Caki2 (cell line): ENCODE results near the gene ASCC1. TPM values are rescaled to one million over a fixed set of nuclear protein-coding genes. Genes with fewer than 3 reads are reported as not detected.
"Not testable (repeated sequence)": the region's sequence is repeated elsewhere in the genome, so short reads cannot be mapped to it uniquely, and the experiment has no call there.

Experiments
- DNase-seq: peaks from one replicate; pipeline ENCODE4 v3.0.0-alpha.2; 2015; ENCODE audit warnings: low read depth
- in situ Hi-C: cut with HindIII; loops from 2 replicates; pipeline ENCODE4 v1.10.0; 2016; ENCODE audit warnings: low sequenced_read_pairs, low pct_unique_long_range_greater_than_20kb, mixed read lengths
- total RNA-seq: library from RNA; depleted of rRNA; stranded (reverse); fragments of >200 nt; shearing (Covaris generic); gene quantifications from 2 replicates; pipeline ENCODE4 v1.2.3, GENCODE V29; 2014; ENCODE audit warnings: low replicate concordance

ASCC1 gene
- total RNA-seq, 1 experiment from 2014 or later, result 55.1 TPM

DNA sequence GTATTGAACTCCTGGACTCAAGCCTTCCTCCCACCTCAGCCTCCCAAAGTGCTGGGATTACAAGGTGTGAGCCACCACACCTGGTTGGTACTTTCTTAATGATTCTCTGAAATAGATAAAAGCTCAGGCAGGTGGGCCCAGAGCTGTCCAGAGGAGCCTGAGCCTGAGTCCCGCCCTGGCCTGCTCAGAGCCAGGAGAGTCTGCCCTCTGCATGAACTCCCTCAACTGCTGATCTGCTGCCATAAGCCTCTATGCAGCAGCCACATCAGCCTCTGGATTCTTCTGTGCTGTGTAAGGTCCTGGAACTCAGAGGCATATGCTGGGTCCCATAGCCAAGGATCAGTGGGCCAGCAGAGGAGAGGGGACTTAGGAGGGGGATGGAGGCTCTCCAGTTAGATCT, 34.6 kb upstream of the ASCC1 start:
- peak; percentile 31 for DNase-seq
- in situ Hi-C loops, result no loop called here

DNA sequence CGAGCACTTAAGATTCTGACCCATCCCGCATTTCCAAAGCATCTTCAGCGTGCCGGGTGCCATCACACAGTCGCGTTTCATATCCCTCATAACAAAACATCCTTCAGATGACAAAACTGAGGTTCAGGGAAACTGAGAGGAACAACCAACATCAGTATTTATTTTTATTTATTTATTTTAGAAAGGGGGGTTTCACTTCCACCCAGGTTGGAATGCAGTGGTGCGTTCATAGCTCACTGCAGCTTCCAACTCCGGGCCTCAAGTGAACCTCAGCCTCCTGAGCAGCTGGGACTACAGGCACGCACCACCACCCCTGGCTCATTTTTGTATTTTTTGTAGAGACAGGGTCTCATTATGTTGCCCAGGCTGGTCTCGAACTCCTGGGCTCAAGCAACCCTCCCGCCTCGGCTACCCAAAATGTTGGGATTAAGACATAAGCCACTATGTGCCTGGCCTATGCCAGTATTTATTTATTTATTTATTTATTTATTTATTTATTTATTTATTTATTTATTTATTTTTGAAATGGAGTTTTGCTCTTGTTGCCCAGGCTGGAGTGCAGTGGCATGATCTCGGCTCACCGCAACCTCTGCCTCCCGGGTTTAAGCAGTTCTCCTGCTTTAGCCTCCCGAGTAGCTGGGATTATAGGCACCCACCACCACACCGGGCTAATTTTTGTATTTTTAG, 33.2 kb upstream of the ASCC1 start:
- DNase-seq, in situ Hi-C loops: not testable (repeated sequence)

DNA sequence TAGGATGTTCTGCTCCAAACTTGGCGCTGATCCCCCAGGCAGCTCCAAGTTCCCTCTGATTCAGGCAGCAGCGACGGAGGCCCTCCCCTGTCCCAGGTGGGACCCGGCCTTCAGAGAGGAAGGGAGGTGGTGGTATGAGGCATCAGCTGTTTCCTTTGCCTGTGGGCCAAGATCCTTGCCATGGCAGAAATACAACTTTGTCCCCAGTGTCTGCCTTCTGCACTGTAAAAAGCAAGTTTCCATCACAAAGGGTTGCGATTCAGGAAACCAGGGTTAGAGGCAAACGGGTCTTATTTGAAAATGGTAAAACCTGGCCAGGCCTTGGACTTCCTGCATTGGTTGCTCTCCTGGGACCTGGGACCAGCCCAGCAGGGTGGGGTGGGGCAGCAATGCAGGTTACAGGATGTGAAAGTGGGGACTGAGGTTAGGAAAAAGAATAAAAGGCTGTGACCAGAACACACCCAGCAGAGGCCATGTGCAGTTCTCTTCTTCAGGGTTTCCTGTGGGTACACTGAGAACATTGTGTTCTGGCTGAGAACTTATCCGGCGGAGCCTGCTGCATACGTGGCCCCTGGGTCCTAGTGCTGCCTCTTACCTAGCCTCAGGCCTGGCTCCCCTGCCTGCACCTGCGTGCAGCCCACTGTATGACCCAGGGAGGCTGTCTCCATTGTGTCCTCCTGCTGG, 32.5 kb upstream of the ASCC1 start:
- no peak for DNase-seq
- in situ Hi-C loops, result no loop called here

DNA sequence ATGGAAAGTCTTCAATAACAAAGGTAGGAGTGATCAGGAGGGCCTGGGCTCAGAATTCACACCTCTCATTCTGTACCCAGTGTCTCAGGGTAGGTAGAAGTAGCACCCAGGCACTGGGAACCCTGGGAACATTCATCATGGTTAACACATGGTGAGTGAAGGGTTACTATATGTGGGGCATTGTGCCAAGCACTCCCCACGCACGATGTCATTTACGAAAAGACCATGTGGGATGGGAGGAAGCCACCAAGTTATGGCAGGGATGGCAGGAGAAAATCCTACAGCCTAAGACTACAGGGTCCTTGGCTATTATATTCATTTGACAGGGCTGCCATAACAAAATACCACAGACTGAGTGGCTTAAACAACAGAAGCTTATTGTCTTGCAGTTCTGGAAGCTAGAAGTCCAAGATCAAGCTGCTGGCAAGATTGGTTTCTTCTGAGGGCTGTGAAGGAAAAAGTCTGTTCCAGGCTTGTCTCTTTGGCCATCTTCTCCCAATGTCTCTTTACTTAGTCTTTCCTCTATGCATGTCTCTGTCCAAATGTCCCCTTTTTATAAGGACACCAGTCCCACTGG, 30.0 kb upstream of the ASCC1 start:
- in situ Hi-C loops, result no loop called here
- DNase-seq, result no peak

DNA sequence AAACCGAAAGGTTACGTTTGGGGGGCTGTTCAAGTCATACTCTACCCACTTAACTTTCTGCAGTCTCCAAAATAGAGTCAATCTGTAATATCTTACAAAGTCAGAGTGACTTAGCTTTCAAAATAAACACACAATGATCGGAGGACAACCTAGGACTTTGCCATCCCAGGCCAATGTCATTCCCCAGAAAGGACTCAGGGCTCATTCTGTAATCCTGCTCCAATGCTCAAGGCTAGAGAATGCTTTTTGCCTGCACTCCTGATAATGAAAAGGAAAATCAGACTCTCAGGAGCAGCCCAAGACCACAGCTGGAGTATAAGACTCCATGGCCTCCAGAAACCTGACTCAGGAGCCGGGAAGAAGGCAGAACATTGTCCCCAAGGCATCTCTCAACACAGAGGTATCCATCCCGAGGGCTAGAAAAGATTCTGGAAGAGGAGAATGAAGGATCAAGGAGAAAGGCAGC, 28.5 kb upstream of the ASCC1 start:
- in situ Hi-C loops, result no loop called here
- no peak for DNase-seq

GRCh38 chr10:72243822-72244437, 27.9 kb upstream of the ASCC1 start:
- DNase-seq, result peak; percentile 87

DNA sequence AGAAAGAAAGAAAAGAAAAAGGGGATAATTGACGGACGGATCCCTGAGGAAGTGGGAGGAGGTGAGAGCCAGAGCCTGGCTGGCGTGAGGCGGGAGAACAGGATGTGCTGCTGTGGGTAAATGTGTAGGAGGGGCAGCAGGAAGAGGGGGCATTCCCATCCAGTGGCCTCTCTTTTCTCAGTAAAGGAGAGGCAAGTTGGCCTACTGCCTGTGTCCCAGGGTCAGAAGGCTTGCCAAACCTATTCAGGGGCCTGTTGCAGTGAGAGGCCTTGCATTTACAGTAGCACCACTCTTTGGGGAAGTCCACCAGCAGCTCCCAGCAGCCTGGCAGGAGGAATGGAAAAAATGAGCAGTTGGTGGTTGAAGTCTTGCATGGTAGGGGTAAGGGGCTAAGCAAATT, 26.6 kb upstream of the ASCC1 start:
- no peak for DNase-seq
- in situ Hi-C loops, result no loop called here

More at GRCh38 chr10:72243822-72244437, 27.9 kb upstream of the ASCC1 start:
- in situ Hi-C loops, result no loop called here

GRCh38 chr10:72241691-72242252, 25.7 kb upstream of the ASCC1 start:
- in situ Hi-C loops, result no loop called here
- DNase-seq, result no peak

DNA sequence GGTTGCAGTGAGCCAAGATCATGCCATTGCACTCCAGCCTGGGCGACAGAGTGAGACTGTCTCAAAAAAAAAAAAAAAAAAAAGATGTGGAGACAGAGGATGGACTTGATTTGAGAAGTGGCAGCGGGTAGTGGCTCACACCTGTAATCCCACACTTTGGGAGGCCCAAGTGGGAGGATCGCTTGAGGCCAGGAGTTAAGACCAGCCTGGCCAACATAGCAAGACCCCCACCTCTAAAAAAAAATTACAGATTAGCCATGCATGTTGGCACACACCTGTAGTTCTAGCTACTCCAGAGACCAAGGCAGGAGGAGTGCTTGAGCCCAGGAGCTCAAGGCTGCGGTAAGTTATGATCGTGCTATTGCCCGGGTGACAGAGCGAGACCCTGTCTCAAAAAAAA, 24.3 kb upstream of the ASCC1 start:
- in situ Hi-C loops, result no loop called here

DNA sequence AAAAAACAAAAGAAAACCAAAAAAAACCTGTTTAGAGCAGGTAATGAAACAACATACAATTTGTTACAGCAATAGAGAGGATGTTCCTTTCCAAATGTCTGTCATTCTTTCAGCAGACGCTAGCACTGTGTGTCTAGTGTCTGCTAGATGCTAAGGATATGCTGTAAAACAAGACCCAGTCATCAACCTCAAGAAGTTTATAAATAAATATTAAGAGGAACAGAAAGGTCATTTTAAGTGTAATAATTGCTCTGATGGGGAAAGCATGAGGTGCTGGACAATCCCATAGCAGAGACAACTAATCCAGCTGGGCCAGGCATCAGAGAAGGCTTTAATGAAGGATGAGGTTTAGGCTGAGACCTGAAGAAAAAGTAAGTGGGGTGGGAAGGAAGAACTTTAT, 23.3 kb upstream of the ASCC1 start:
- no peak for DNase-seq
- in situ Hi-C loops, result no loop called here

More for the DNA sequence above, 24.3 kb upstream of the ASCC1 start:
- no peak for DNase-seq

DNA sequence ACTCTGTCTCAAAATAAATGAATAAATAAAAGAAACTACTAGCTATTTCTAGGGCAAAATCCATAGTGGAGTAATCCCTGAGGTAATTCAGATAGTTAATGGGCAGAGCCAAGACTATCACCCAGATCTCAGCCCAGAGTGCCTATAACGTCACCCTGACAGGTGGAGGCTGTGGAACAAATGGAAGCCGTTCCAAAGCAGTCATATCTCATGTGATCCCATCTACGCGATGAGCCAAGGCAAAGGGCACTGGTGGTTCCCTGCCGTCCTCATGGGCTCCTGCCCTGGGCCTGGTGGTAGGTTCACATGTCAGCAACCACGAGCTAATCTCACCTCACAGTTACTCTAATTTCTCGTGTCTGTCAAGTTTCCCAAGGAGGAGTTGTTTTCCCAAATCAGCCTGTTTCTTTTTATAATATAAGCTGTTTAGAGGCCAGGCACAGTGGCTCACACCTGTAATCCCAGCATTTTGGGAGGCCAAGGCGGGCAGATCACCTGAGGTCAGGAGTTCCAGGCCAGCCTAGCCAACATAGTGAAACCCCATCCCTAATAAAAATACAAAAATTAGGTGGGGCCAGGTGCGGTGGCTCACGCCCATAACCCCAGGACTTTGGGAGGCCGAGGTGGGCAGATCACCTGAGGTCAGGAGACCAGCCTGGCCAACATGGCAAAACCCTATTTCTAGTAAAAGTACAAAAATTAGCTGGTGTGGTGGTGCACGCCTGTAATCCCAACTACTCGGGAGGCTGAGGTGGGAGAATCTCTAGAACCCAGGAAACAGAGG, 22.5 kb upstream of the ASCC1 start:
- no peak for DNase-seq
- in situ Hi-C loops, result no loop called here

DNA sequence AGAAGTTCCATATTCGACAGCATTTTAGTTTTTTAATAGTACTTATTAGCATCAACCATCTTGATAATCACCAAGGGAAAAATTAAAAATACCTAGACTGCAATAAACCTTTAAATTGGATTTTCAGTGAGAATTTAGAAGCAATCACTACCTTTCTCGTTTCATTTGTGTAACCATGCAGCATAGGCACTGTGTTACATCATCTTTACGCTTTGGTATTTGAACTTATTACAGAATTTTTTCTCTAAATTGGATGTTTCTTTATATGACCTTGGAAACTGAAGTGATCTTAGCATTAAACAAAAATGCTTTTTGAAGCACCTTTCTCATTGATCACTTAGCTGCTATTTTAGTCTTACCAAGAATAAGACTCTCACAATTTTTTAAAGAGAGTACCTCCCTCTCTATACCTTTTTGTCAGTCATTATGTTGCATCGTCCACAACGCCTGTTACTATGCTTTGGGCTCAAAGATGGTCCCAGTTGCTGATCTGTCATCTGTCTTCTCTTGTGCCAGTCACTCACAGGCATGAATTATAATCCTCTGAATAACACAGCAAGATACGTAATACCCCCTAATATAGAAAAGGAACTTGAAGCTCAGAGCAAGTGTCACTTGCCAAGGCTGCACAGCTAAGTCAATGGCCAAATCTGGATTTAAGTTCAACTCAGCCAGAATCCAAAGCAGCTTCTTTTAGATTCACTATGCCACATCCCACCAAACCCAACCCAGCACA, 19.6 kb upstream of the ASCC1 start:
- DNase-seq, result no peak
- in situ Hi-C loops, result no loop called here

DNA sequence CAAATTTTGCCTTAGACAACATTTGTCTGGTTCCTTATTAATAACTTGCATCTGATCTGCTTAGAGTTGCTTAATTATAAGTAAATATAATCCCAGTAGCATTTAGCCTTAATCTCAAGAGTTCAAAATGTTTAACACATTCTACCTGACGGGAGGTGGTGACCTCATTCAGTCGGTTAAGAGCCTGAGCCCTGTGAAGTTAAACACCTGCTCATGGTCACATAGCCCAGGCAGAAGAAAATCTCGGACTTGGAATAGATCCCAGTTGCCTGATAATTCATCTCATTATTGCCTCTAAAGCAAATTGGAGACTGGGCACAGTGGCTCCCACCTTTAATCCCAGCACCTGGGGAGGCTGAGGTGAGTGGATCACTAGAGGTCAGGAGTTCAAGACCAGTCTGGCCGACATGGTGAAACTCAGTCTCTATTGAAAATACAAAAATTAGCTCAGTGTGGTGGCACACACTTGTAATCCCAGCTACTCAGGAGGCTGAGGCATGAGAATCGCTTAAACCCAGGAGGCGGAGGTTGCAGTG, 18.6 kb upstream of the ASCC1 start:
- in situ Hi-C loops, result no loop called here
- DNase-seq, result no peak

DNA sequence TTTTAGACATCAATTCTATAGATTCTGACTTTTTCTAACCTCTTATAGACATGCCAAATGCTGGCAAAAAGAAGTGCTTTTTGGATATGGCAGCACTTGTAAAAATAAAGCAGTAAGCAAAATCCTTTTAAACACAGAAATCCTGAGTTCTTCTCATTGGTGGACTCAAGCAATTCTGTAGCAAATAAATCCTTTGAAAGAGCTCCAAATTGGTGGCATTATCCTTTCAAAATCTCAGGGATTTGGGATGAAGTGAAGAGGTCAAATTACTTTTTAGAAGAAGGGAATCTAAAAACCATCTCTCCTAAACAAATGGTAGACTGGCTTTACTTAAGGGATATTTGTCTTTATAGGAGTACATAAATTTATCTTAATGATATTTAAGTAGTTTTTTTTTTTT, 17.5 kb upstream of the ASCC1 start:
- in situ Hi-C loops, result no loop called here
- DNase-seq, result no peak

DNA sequence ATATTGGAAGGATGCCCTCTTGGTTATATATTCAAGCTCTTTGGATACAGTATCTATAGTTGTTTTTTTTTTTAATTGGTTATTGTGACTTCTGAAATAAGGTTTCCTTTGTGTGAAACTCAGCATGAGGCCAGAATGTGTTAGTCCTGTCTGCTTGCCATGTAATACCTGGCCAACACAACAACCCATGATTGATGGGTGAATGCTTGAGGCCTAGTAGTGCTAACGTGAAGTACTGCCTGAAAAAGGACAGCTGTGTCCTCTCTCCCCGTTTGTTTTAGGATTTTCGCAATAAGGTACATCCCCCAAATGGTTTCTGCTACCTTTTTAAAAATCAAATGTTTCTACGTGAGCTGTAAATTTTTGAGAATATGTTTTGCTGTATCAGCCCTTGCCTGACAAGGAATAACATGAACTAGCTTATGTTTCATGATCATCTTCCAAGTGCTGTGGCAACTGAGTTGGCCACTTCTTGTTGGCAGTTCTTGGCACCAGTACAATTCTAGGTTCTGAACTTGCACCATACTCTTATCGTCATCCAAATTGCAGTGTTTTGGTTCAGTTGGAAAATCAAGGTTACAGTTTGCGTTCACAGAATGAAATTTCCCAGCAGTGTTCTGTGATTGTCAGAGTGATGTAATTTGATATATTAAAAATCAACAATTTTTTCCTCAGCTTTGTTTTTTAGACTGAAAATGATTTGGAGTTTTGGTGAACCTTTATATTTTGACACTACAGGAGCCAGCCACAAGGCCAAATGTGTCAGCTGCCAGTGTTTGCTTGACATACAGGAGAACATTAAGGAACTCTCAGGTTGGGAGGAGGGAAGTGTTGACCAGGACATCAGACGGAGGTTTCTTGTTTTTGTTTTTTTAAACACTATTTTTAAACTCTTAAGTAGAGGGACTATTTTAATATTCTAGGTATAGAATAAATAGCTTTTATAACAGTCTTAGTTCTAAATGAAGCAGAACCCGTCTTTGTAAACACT, 13.5 kb upstream of the ASCC1 start:
- DNase-seq, result no peak
- in situ Hi-C loops, result no loop called here

GRCh38 chr10:72228318-72228751, 12.3 kb upstream of the ASCC1 start:
- in situ Hi-C loops, result no loop called here
- DNase-seq, result no peak
